H7 (cell line): ENCODE measurements around the gene SDK2. TPM values are rescaled to one million over a fixed set of nuclear protein-coding genes. Genes with fewer than 3 reads are reported as not detected.

Experiments
- DNase-seq: peaks from one replicate; pipeline ENCODE4 v3.0.0; 2012
- H3K27me3 ChIP-seq: 2 replicates; pipeline ENCODE4 v1.6.0; 2011; ENCODE audit warnings: mild to moderate bottlenecking, low read length; ENCODE audit not compliant: control insufficient read depth, insufficient read depth
- H3K36me3 ChIP-seq: replicated peaks from 2 replicates; pipeline ENCODE4 v1.5.1; 2011; ENCODE audit warnings: low read length; ENCODE audit not compliant: control insufficient read depth, insufficient read depth
- H3K4me3 ChIP-seq: 2 replicates; pipeline ENCODE4 v1.5.1; 2011; ENCODE audit warnings: low read depth, mild to moderate bottlenecking, control low read depth, low read length, moderate library complexity; ENCODE audit not compliant: insufficient read depth
- total RNA-seq: library from RNA; depleted of rRNA; stranded (reverse); fragments of >200 nt; shearing (Covaris generic); gene quantifications from 2 replicates; pipeline ENCODE4 v1.2.3, GENCODE V29; 2014

Gene SDK2
- total RNA-seq, 1 experiment from 2014 or later, result 12.1 TPM

DNA sequence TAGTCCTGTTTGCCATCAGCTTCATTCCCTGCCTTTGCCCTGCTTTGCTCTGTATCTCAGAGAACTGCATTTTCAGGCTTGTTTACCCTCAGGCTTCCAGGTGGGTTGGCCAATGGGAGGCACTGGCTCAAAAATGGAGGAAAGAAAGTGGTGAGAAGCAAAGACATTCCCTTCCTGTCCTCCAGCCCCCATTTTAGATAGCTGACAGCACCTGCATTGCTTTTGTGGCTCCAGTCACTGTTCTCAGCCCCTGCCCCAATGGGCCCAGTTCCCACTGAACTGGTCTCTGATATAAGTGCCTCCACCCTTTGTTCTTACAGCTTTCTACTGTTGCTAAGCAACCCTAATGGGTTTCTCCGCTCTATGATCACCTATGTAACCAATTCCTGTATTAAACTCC is 19.4 kb upstream of the SDK2 start:
- no peak for DNase-seq
- Histone ChIP-seq H3K36me3 (no peaks in the 10 kb centered on the region), H3K27me3 (no peaks in the 10 kb centered on the region), H3K4me3 (no peak overlapping the region)

DNA sequence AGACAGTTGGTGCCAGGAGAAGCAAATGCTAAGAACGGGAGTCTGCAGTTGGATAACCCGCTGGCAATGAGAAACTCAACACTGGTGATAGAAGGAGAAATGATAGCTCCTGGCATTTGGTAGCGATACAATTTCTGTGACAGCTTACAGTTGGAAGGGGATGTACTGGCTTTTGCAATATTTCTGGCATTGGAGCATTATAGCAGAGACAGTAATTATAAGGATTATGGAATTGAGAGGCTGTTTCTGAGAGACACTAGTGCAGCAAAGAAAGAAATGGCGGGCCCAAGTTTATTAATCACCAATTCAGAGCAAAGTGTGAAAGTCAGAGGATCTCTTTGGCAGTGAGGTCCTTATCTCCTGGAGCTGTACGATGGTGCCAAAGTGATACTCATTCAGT is 16.1 kb upstream of the SDK2 start:
- Histone ChIP-seq H3K36me3 (no peaks in the 10 kb centered on the region), H3K27me3 (no peaks in the 10 kb centered on the region), H3K4me3 (no peak overlapping the region)
- no peak for DNase-seq

DNA sequence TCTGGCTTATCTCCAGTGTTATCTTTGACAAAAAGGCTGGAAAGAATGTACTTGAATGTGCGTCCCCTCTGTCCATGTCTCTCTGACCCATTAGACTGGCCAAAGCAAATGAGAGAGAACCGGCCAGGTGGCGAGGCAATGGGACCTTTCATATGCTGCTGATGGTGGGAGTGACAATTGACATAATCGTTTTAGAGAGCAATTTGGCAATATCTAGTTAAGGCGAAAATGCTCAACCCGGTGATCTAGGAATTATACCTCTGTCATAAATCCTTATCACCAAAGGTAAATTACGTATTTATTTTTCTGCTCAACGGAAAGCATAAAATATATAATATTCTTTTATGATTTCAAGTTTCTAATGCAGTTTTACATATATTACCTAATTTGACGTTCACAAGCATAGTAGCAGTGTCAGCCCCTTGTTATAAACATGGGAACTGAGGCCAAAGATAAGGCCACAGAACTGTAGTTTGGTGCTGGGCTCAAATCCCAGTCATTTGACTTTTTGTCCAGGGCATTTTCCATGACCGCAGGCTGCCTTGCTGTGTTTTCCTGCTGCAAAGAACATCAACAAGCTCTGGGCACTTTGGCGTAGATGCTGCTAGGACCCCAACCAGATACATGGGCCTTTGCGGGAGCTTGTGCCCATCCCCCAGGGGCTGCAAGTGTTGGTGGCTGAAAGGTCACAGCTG is 14.7 kb upstream of the SDK2 start:
- Histone ChIP-seq H3K36me3 (no peaks in the 10 kb centered on the region), H3K4me3 (no peak overlapping the region), H3K27me3 (no peaks in the 10 kb centered on the region)
- DNase-seq, result no peak

DNA sequence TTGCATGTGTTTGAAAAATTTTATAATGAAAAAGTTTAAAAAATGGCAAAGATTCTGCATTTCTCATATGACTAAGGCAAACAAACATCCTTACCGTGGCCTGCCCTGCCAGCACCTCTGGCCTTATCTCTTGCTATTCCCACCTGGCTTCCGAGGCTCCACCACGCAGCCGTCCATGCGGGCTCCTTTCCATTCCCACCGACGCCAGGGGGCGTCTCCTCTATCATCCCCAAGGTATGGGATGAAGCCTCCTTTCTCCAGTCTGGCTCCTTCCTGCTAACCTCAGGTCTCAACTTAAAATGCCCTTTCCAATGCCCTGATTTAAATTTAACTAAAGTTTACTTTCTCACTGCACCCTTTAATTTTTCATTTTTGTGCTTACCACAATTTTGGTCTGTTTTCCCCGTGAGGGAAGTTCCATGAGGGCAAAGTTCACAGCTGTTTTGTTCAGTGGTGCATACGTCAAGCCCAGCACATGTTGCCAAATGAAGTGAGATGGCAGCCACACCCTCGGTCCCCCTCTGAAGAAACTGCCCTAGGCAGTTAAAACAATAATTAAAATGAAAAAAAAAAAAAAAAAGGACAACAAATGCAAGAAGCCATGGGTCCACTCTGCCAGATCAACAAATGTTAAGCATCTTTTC is 13.3 kb upstream of the SDK2 start:
- Histone ChIP-seq H3K27me3 (no peaks in the 10 kb centered on the region), H3K36me3 (no peaks in the 10 kb centered on the region), H3K4me3 (no peak overlapping the region)
- DNase-seq, result peak; percentile 74

DNA sequence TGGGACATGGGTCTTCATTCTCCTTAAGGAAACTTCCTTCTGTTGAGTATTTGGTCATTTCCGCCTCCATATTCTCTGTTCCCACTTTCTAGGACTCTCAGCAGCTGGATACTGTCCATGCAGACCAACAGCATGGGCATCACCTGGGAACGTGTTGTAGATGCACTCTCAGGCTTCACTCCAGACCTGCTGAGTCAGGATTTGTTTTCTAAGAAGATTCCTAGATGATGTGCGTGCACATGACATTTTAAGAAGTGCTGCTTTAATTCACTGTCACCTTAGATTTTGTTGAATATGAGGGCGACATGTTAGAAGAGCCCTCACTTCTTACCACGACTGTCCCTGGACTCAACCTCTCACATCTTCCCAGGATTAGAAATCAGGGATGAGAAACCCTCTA is 10.0 kb upstream of the SDK2 start:
- H3K27me3 ChIP-seq, result no peaks in the 10 kb centered on the region
- DNase-seq, result no peak

DNA sequence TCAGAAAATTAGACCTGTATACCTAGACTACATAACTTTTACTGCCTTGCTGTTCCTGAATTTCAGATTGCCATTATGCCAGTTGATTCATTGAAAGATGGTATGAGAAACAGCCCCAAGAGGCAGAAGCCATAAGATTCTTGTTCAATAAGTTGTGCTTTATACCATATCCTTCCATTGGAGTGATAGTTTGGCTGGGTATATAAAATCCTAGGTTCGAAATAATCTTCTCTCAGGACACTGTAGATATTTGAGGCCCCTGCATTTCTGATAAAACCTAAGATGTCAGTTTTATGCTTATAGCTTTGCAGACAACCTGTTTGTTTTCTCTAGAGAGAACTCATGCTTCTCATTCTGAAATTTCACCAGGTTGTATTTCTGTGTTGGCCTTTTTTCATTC is 9.6 kb upstream of the SDK2 start:
- H3K36me3 ChIP-seq, result no peaks in the 10 kb centered on the region
- no peak overlapping the region for H3K4me3 ChIP-seq
- no peak for DNase-seq
- H3K27me3 ChIP-seq, result no peaks in the 10 kb centered on the region

More for the DNA sequence above, 10.0 kb upstream of the SDK2 start:
- Histone ChIP-seq H3K4me3 (no peak overlapping the region), H3K36me3 (no peaks in the 10 kb centered on the region)

DNA sequence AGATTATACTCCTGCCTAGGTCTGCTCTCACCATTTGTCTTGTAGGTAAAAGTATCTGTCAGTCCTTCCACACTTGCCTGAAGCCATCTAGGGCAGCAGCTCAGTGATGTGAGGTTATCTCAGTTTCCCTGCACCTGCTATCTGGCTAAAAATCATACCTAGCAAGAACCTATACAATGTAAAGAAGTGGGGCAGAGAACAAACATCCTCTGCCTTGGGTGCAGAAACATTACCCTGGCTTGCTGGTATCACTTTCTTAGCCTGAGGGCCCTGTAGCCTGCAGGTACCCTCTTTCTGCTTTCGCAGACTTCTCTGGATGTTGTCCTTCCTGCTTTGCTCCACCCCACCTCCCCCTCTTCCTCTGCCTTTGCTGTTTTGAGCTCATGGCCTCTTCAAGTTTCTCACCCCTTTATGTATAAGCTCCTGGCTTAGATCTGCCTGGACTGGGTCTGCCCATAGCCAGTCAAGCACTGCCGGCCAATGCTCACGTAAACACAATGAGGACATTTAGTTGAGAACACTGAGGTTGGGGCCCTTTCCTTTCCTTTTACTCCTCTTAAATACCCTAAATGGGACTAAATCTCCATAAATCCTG is 8.7 kb upstream of the SDK2 start:
- no peak overlapping the region for H3K4me3 ChIP-seq
- no peaks in the 10 kb centered on the region for H3K36me3 ChIP-seq
- peaks cover 3% of the 10 kb centered on the region for H3K27me3 ChIP-seq
- DNase-seq, result no peak

DNA sequence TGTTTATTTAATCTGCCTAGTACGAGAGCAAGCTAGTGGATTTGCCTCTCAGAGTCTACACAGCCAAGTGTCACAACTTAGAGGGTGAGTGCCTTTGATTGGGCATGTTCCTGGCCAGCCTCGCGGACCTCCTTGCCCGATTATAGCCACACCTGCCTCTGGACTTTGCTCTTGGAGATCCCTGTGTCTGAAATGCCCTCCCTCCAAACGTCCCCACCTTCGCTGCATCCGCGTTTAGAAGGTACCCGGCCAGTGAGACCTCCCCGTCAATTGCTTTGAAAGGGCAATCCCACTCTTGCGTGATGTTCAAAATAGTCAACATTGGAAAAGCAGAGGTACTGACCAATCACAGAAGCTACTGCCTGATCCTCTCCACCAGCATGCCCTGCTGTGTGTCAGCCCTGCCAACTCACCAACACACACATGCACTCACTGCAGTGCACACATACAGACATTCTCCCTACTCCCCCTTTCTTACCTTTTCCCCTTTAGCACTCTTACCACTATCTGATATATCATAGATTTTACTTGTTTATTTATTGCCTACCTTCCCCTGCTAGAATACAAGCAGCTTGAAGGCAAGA is 6.5 kb upstream of the SDK2 start:
- DNase-seq, result no peak
- Histone ChIP-seq H3K4me3 (no peak overlapping the region), H3K27me3 (peaks cover 18% of the 10 kb centered on the region), H3K36me3 (no peaks in the 10 kb centered on the region)

DNA sequence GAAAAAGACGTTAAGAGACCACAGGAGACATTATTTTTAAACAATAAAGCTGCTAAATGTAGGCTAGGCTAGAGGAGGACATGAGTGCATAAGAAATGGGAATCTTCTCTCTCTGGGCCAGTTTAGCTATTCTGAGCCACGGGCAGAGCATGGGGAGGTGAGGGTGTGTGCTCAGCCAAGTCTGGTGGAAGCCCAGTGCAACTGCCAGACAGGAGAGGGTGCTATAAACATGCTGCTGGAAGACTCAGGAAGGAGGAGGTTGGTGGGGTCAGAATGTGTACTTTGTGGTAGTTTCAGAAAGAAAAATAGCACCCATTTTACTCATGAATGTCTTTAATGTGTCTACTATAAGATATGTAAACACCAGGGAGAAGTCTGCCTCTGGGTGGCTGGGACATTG is 5.9 kb upstream of the SDK2 start:
- Histone ChIP-seq H3K27me3 (peaks cover 22% of the 10 kb centered on the region), H3K4me3 (no peak overlapping the region), H3K36me3 (no peaks in the 10 kb centered on the region)
- peak; percentile 81 for DNase-seq

DNA sequence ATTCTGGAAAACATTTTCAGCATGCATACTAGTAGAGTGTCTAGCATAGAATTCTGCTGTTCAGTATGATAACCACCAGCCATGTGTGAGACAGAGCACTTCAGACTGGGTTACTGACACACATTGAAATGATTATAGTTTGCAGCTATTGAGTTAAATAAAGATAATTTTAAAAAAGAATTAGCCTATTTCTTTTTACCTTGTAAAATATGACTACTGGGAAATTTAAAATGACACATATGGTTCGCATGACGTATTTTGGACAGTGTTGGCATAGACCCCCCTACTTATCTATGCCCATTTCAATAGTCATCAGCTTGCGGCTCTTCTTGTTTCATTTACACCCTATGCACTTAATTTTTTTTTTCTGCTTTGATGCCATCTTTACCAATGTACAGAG is 4.7 kb upstream of the SDK2 start:
- Histone ChIP-seq H3K36me3 (no peaks in the 10 kb centered on the region), H3K4me3 (no peak overlapping the region), H3K27me3 (peaks cover 30% of the 10 kb centered on the region)
- DNase-seq, result no peak

DNA sequence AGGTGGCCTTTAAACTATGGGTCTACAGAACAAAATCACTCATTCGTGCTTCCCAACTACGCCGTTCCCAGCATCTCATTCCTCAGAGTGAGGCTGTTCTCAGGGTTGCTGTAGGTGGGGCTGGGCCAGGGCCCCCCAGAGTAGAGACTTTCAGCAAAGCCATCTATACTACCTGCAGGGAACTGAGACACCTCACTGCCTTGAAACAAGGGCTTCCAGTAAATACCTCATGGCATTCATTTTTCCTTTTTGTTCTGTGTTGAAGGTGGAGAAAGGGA is 4.2 kb upstream of the SDK2 start:
- DNase-seq, result no peak
- H3K4me3 ChIP-seq, result no peak overlapping the region
- H3K36me3 ChIP-seq, result no peaks in the 10 kb centered on the region
- H3K27me3 ChIP-seq, result peaks cover 34% of the 10 kb centered on the region

DNA sequence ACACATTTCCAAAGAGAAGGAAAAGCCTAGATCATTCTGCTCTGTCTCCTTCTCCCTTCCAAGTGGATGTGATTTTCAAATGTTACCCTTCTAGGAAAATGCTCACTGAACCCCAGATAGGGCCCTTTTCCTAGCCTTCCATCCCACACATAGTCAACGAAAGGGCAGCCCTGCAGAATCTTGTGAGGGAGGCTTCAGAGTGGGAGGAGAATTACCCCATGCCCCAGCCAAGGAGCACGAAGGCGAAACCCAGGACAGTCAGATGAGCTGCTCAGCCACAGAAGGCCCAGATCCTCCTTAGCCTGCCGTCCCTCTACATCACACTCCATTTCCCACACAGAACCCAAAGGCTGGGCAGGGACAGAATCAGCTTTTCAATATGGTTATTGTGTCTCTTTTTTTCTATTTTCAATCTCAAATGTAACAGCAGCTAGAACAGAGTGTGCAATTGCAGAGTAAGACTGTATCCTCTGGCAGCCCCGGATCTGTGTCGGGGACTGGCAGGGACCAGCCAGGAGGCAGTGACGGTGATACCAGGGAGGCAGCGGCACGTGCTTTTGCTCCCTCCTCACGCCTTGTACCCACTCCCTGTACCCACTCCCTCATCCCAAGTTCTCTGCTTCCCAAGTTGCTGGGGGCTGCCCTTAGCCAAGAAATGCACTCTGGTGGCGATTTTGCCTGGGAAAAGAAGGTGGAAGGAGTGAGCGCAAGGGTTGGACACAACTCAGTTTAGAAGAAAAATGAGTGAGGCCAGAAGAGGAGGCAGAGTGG is 3.7 kb upstream of the SDK2 start:
- Histone ChIP-seq H3K4me3 (no peak overlapping the region), H3K36me3 (no peaks in the 10 kb centered on the region), H3K27me3 (peaks cover 39% of the 10 kb centered on the region)
- DNase-seq, result no peak

DNA sequence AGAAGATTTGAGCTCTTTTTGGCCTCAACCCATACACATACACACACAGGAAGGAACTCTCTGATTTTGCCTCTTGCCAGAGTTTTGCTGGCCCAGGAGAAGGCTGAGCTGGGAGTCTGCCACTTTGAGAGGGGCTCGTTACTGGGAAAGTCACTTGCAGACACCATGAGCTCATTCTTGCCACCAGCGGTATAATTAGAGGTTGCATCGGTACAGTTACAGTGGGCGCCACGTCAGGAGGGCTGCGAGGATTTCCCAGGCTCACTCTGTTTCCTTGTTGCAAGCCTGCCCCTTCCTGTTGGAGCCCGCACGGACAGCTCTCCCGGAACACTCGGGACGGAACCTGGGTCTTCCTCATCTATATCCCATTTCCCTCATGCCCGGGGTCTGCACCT is 3.1 kb upstream of the SDK2 start:
- peaks cover 46% of the 10 kb centered on the region for H3K27me3 ChIP-seq
- H3K4me3 ChIP-seq, result no peak overlapping the region
- DNase-seq, result no peak
- H3K36me3 ChIP-seq, result no peaks in the 10 kb centered on the region

DNA sequence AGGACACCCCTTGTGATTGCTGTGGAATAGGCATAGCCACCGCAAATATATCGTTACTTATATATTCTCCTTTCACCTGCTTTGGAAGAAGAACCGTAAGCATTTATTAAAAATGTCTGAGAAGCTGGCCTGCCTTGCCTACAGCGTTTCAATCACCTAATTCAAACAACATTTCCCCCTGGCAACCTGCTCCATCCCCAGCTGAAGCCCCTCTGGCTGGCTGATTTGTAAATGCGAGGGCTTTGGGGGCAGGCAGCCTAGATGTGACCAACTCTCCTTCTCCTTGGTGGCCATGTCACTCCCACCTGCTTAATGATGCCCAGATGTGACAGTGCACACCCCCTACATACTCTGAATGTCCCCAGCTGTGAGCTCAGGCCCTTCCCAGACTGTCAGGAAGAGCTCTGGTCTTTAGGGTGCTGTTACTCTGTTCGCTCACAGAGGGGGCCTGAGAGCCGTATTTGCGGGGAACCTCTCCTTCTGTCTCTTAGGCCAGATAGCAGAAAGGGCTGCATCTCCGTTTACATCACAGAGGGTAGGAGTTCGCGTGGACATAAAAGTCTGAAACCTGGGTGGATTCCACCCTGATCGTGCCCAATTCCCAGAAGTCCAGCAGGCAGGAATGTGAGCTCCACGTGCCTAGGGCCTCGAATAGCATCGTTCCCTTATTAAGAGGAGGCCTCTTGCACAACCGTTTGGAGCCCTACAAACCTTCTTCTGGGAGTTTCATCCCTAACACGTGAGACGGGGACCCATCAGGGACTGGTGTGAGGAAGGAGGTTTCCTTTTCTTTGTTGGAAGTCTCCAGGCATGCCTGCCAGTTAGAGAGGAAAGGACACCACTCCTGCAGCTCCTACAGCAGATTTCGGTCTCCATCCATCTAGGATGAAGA is 2.4 kb upstream of the SDK2 start:
- peaks cover 52% of the 10 kb centered on the region for H3K27me3 ChIP-seq
- DNase-seq, result peak; percentile 82

More for the DNA sequence above, 2.4 kb upstream of the SDK2 start:
- Histone ChIP-seq H3K36me3 (no peaks in the 10 kb centered on the region), H3K4me3 (no peak overlapping the region)
